NCI-H1105 treated with DMSO at 0.1 percent for 48 hours (cell line): ENCODE measurements around the gene DPYD.

ENCODE experiments used
- DNase-seq: peaks from one replicate; lab custom pipeline; 2025; lab: John Stamatoyannopoulos, UW

Gene DPYD

GRCh38 chr1:97920832-97921571, at the start of gene DPYD:
Gene DPYD, minus strand, starts transcription at chr1:97921034. Its CDS starts 112 bp downstream, at chr1:97920922.
- DNase-seq, result peak; percentile 96

GRCh38 chr1:97960470-97960869, 39.6 kb upstream of the DPYD start:
- no peak for DNase-seq

GRCh38 chr1:97947695-97948094, 26.9 kb upstream of the DPYD start:
- DNase-seq, result no peak

GRCh38 chr1:97943354-97943753, 22.5 kb upstream of the DPYD start:
- no peak for DNase-seq

DNA sequence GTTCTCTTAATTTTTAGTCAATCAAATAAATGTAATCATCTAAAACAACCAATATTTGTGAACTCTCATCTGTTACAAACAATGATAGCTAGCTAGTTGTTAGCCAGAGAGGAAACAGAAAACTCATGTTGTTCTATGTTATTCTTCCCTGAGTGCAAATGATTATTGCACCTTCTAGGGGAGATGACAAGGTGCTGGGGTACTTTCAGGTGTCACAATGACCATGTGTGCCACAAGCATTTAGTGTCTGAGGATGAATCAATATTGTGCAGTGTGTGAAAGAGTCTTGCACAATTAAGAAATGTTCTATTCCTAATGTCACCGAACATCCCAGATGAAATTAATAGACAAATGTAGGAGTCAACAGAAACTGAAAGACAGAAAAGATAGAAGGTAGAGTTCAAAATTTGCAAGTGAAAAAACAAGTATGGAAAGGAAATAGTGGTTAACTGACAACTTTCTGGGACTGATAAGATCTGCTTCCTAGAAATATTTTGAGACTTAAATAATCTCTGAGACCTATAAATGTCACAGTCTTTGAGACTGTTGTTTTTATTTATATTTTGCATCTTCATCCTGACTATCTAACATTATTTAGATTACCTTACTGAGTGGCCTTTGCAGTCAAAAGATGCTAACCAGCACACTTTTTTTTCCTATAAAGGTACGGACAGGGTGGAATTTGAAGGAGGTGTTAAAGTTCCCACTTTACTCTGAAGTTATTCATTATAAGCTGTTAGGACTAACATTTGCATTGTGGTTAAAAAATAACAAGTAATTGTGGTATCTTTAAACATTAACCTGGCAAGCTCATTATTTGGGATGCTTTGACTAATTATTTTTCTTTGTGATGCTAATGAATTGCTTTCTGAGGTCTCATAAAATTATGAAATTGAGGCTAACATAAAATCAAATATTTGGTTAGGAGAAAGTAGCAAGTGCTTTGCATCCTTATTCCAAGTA, 21.6 kb upstream of the DPYD start:
- no peak for DNase-seq

DNA sequence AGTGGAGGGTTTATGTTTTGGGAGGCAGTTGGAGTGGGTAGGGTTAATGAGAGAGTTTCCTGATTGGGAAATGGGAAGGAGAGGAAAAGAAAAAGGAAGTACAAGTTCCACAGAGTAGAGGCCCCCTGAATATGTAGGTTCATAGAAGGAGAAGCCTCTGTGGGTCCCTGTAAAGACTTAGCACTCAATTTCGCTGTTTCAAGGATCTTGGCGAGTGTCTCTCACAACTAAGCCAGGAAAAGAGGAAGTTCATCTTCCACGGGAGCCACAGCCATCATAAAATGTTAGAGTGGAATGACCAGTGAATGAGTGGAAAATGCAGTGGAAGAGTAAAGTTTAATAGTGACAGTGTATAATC, 17.4 kb upstream of the DPYD start:
- DNase-seq, result no peak

DNA sequence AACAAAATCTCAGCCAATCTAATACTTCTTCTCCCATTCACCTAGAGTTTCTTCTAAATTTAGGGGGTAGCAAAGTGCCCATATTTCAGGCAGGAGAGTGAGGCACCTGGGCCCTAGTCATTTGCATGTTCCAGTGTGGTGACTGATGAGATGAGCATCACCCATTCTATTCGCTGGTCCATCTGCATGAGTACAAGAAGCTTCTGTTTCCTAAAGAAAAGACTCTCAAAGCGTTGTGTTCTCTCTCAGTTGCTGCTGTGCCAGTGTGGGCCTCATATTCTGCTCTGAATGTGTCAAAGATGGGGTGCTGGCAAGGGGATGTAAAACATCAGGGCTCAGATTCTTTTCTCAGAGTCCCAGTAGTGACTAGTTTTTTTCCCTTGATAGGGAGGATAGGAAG, 16.1 kb upstream of the DPYD start:
- DNase-seq, result no peak

DNA sequence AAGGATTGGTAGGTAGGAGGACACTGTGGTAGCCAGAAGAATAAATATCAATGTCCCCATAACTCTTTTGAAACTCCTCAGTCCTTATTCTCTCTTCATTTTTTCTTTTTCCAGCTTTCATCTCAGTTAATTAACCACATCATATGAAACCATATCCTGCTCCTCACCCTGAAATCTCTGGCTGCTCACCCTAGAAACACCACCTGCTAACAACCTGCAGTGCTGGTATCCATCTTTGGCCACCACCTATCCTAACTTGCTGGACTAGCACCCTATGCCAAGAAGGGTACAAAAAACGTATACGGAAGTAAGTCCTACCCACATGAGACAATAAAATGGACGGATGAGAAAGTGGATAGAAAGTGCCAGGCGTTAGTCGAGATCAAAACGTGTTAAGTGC, 13.7 kb upstream of the DPYD start:
- no peak for DNase-seq

DNA sequence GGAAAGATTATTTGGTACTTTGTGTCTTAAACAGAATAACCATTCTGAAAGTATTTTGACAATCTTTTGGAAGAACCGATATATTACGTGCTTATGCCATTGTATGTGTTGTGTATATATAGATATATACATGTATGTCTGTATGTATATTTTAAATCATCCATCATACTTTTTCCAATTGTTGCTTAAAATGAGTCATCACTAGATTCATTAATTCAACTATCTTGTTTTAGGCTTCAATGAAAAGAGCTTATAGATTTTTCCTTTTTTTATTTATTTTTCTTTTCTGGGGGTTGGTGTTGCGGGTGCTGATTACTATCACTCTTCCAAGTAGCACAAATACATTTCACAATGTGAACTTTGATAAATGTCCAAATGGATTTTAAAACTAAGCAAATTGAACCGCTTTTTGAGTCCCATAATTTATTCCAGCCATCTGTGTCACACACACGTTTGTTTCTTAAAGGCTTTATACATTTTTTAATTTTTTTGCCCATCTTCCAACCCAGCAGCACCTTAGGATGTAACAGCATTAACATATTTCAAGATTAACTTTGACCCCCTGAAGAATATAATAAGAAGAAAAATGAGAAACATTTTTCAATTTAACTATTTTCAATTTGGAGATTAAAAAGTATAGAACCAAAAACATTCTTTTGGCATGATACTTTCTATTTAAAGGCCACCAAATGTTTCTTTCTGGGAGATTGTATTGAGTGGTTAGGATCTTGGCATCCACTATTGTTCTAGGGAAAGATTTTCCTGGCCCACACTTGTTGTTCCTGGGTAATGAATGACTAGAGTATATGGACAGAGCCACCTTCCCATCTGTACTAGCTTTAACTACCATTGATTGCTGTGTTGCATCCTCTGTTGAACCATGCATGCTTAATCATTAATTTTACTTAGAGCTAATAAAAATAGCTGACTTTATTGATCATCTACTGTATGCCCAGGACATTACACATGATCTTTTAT, 9.3 kb upstream of the DPYD start:
- no peak for DNase-seq

- DNase-seq, result no peak
These were observed 5.3 kb upstream of the DPYD start for GRCh38 chr1:97926017-97926708.

- DNase-seq, result no peak
These were observed 4.3 kb upstream of the DPYD start for GRCh38 chr1:97925151-97925550.

DNA sequence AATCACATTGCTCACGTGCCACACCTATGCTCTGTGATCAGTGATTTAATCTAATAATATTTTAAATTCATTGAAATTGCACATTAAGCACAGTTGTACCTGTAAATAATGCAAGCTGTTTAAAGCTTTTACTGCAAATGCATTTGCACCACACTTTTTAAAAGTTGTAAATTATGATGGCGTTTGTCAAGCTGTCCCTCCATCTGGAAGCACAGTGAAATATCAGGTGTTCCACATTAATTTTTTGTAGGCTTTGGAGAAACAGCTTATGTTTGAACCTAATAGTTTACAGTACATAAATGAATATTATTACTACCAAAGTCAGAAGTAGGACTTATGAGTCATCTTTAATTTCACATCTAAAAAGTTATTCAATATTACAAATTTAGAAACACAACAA, 3.0 kb upstream of the DPYD start:
- DNase-seq, result no peak

DNA sequence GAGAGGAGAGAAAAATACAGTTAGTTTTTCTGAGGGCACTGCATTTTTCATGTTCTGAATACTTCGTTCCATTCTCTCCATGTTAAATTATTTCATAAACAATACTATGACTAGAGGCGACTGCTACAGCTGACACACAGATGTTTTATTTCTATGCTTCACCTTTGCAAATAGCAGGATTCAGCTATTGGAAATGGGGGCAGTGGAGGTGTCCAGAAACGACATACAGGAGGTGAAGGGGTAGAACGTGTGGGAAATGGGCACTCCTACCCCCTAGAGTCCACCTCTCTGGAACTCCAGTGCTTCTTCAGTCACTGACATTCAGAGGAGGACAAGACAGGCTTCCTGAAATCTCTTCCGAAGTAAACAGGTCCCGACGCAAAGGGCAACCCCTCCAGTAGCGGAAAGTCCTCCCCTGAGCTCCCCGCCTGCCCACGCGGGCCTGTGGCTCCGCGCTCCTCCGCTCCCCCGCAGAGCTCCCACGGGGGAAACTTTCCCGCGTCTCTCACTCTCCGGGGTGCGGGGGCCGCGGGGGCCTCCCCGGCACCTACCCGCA, 480 bp downstream of the DPYD start:
- peak; percentile 74 for DNase-seq

GRCh38 chr1:97919585-97920261, 1.1 kb downstream of the DPYD start:
- peak; percentile 47 for DNase-seq

GRCh38 chr1:97918961-97919360, 1.9 kb downstream of the DPYD start:
- no peak for DNase-seq

DNA sequence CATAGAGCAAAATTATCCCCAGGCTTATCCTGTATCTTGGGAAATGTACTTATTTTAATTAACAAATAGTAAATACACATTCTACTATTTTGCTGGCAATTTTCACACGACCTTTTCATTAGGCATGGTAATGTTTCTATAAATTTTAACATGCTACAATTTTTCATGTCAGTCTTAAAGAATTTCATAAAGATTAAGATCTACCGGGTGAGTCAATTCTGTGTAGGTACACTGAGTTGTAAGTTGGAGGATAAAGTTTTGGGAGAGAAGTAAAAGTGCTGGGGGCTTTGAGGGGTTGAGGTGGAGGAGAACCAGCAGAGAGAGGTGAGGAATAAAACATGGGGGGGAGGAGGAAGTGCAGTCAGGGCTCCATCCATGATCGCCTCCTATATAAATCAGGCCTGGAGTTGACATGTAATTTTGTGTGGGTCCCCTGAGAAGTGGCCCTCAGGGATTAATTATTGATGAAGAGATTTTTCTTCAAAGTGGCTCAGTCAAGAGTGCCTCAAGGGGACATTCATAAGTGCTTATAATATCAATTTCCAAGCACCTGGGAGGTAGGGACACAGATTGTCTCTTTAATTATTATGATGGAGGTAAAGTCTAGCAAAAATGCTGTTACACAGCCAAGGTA, 7.2 kb downstream of the DPYD start:
- peak; percentile 62 for DNase-seq

- DNase-seq, result no peak
These were observed 9.3 kb downstream of the DPYD start for GRCh38 chr1:97911266-97912215.

GRCh38 chr1:97909266-97909665, 11.6 kb downstream of the DPYD start:
- DNase-seq, result no peak

GRCh38 chr1:97907886-97908285, 12.9 kb downstream of the DPYD start:
- no peak for DNase-seq
